Measurements from ENCODE around the gene OSBPL6.

The OSBPL6 gene

DNA sequence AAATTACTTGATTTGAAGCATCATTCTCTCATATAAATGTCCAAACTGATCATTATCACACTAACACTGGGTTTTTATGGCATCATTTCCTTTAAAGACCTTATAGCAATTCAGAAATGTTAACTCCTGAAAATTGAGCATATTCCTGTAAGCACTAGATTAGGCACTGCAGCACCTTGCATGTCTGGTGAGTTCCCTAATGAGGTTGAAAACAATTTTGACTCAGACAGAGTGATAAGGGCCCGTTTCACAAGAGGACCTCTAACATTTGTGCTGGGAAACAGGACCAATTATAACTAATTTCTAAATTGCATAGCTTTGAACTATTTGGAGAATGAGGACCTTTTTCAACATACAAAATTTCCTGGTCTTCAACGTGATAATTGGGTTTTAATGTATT, 69.9 kb downstream of the OSBPL6 start:
- DNase-seq = peak; percentile 15 to 20
- TF ChIP-seq POLR2A (IDR thresholded peaks at IDR 0.05; ENCODE audit: low read length) = no peak
- TF ChIP-seq GATA1 (IDR thresholded peaks at IDR 0.05; ENCODE audit: low read depth, low read length) = no peak

DNA sequence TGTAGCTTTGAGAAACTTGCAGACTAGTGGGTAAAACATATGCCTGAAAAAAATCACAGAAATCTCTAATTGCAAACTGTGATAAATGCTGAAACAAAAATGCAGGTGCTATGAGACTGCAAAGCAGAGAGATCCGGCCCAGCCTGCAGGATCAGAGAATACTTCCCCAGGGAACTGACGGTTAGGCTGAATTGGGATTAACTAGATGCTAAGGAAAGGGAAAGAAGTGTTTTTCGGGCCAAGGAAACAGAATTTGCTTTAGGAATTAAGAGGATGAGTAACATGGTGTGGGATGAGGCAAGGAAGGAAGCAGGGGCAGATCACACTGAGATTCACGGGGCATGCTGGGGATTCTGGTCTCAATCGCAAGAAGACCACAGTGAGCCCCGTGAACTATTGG, 71.5 kb downstream of the OSBPL6 start:
- no peak for DNase-seq
- TF ChIP-seq GATA1 (IDR thresholded peaks at IDR 0.05; ENCODE audit: low read depth, low read length) (no peak), POLR2A (IDR thresholded peaks at IDR 0.05; ENCODE audit: low read length) (no peak)

DNA sequence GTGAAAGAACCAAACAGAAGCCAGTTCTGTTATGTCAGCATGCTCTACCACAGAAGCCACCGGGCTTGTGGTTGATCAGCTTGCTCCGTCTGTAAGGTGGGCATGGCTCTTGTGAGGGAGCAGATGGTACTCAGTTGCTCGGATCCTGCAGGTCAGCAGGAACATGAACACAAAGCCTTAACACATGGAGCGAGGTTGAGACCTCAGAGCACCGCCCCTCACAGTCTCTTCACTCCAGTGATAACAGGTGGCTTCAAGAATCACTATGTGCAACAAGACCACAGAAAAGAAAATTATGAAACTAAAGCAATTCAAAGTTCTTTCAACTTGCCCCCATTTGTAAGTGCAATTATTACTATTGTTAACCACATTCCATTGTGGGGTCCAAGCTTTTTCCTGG, 72.1 kb downstream of the OSBPL6 start:
- DNase-seq = no peak
- TF ChIP-seq POLR2A (IDR thresholded peaks at IDR 0.05; ENCODE audit: low read length) (no peak), GATA1 (IDR thresholded peaks at IDR 0.05; ENCODE audit: low read depth, low read length) (no peak)

DNA sequence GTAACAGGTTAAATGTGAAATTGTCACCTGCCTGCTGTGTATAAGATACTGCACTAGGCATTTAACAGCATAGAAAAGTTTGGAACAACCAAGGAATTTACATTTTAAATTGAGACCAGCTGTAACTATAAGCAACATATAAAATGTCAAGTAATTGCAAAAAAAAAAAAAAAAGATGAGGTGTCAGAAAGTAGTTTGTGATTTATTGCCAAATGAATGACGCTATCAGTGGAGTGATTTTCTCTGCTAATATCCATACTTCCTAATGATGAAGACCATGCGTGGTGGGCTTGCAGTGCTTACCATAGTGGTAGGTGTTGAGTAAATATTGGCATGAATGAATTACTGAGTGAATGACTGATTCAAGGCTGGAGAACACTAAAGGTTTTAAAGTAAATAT, 73.3 kb downstream of the OSBPL6 start:
- DNase-seq = no peak
- TF ChIP-seq POLR2A (IDR thresholded peaks at IDR 0.05; ENCODE audit: low read length) (no peak), GATA1 (IDR thresholded peaks at IDR 0.05; ENCODE audit: low read depth, low read length) (no peak)

DNA sequence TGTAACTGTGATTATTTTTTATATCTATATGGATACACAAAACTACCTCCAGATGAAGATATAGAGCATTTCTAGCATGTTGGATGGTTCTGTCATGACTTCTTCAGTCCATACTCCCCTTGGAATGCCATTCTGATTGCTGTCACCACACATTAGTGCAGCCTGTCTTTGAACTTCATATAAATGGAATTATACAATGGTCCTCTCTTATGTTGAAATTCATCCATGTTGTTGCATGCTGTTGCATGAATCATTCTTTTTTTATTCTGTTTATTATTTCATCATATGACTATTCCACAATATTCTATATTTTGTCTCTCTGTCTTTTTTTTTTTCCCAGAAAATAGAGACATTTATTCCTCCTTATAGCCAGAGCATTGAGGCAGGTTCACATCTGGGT, 74.1 kb downstream of the OSBPL6 start:
- TF ChIP-seq GATA1 (IDR thresholded peaks at IDR 0.05; ENCODE audit: low read depth, low read length) = no peak
- TF ChIP-seq POLR2A (IDR thresholded peaks at IDR 0.05; ENCODE audit: low read length) = no peak
- DNase-seq = no peak

DNA sequence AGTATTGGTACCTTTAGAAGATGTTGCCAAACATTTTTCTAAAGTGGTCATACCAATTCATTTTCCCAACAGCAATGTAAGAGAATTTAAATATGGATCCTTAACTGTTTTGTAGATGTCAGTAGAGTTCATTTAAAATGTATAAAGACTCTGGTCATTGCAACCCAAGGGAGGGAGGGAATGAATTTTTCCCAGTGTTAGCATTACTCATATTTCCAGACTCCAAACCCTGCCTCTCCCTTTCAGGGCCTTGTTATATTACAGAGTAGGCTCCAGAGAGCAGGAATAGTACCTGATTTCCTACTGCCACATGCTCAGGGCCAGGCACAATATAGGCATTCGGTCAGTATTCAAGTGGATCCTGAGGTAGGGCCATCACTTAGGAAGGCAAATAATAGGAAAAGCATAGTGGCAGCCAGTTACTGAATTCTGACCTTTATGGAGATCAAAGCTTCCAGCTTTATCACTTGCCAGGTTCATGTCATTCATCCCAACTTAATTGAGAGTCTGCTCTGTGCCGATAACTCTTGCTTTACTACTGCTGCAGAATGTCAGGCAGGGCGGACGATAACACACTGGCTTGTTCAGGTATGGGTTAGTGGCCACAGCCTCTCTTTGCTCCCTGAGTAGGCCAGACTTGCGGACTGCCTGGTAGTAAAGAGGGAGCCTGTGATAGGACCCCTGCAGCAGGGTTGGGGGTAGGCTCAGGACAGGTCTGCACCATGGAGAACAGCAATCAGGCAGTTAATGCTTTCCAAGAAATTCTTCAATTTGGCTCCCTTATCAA, 75.3 kb downstream of the OSBPL6 start:
- no peak for TF ChIP-seq GATA1 (IDR thresholded peaks at IDR 0.05; ENCODE audit: low read depth, low read length)
- TF ChIP-seq POLR2A (IDR thresholded peaks at IDR 0.05; ENCODE audit: low read length) = no peak
- peak; percentile 9 to 14 for DNase-seq

DNA sequence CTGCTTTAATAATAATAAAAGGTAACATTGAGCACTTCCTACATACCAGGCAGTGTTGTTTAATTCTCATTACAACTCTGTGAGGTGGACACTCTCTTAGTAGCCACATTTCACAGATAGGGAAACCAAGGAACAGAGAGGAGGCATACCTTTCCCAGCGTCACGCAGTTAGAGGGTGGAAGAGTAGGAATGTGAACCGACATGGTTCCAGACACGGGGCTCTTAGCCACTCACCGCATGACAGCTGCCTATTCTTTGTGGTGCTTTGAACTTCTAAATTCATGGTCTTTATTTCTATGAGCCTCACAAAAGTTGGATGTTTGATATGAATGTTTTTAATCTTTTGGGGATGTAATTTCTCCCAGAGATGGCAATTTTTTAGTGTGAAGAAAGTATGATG, 76.0 kb downstream of the OSBPL6 start:
- DNase-seq = no peak
- no peak for TF ChIP-seq POLR2A (IDR thresholded peaks at IDR 0.05; ENCODE audit: low read length)
- no peak for TF ChIP-seq GATA1 (IDR thresholded peaks at IDR 0.05; ENCODE audit: low read depth, low read length)

DNA sequence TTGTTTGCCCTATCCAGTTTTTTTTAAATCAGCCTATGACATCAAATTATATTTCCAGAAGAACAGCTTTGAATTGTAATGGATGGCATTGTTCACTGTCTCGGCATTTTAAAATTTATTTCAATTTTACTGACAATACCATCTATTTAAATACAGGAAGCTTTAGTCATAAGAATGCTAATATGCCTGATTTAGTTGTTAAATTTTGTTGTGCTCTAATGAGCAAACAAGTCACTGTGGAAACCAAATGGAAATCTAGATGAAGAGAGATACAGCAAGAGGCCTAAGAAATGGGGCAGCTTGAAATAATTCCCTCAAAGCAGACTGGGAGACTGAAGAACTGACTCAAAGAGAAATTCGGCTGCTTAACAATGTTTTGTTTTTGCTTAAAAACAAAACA, 76.8 kb downstream of the OSBPL6 start:
- no peak for TF ChIP-seq POLR2A (IDR thresholded peaks at IDR 0.05; ENCODE audit: low read length)
- TF ChIP-seq GATA1 (IDR thresholded peaks at IDR 0.05; ENCODE audit: low read depth, low read length) = no peak
- DNase-seq = no peak

DNA sequence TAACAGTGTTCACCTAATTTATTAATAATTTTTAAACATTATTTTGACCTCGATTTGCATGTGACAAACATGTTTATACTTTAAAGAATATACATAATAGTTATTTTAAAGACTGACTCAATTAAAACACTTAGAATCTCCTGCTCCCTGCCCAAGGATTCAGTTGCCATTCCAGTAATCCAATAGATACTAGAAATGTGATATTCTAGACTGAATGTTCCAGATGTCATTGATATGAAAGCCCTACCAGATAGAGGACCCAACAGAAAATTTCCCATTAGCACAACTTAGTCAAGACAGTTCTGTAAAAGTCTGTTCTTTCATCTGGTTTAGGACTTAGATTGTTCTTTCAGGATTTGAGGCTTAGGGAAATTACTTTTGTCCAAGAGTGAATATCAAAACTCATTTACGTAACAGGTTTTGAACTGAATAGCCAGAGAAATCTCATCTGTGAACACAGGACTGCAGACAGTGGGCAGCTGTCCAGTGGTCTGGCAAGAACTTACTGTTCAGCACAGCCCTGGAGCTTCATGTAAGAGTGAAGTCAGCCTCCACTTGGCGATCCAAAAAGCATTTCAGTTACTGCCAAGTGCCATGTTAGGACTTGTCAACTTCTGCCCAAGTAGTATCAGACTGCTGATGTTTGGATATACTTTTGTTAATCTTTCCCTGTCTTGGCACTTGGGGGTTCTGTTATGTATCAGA, 77.5 kb downstream of the OSBPL6 start:
- peak; percentile 17 to 25 for DNase-seq
- no peak for TF ChIP-seq GATA1 (IDR thresholded peaks at IDR 0.05; ENCODE audit: low read depth, low read length)
- no peak for TF ChIP-seq POLR2A (IDR thresholded peaks at IDR 0.05; ENCODE audit: low read length)

DNA sequence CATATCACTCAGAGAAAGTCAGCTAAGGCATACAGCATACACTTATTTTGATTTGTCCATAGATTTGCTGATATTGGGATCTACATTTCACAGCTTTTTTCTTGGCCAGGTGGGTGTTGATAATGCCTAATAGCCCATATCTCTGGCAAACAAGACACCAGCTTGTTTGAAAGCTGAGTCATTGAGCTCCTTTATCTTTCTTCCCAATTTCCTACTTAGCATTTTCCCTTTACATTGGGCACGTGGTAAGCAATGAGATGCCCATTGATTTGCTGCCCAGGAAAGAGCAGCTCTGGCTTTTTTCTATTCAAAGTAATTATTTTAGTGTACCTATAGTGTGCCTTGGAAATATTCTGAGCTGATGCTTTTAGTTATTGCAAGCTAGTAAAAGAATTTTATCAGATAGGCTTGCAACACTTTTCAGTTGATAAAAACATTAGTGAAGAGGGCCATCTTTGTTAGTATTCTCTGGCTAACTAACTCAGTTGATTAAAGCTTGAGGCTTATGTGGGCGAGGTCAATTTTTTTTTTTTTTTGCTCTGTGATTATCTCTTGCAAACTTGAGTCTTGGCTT, 79.6 kb downstream of the OSBPL6 start:
- no peak for TF ChIP-seq POLR2A (IDR thresholded peaks at IDR 0.05; ENCODE audit: low read length)
- TF ChIP-seq GATA1 (IDR thresholded peaks at IDR 0.05; ENCODE audit: low read depth, low read length) = peak; percentile 85
- DNase-seq = peak; percentile 85 to 95

DNA sequence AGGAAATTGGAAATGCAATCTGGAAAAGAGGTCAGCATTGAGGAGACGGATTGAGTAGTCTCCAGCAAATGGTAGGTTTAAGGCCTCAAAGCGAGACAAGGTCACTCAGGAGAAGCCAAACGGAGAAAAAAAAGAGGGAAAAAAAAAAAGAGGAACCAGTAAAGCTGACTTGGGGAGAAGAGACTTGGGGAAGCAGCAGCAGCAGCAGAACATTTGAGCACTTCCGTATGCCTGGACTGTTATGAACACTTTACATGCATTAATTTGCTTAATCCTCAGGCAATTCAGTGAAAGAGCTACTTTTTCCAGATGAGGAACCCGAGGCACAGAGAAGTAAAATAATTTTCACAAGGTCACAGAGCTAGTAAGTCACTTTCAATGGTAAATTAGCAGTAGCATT, 81.3 kb downstream of the OSBPL6 start:
- no peak for TF ChIP-seq POLR2A (IDR thresholded peaks at IDR 0.05; ENCODE audit: low read length)
- peak; percentile 8 to 17 for DNase-seq

DNA sequence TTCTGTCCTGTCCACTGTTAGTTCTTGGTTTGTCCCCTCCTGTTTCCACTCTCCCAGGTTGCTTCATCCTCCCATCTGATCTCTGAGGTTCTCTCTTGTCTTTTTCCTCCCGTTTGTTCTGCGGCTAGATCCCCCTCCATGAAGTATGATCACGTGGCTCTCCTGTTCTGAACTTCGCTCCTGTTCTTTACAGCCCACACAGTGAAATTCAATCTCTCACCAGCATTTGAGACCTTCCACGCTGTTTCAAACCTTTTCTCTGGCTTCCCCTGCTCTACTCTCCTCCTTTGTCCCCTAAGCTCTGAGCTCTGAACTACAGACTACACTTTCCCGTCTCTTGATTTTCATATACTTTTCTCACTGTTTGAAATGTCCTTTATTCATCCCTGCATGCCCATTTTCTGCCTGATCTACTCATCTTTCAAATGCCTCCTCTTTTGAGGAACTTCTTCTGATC, 83.5 kb downstream of the OSBPL6 start:
- TF ChIP-seq POLR2A (IDR thresholded peaks at IDR 0.05; ENCODE audit: low read length) (no peak), GATA1 (IDR thresholded peaks at IDR 0.05; ENCODE audit: low read depth, low read length) (no peak)
- DNase-seq = no peak

DNA sequence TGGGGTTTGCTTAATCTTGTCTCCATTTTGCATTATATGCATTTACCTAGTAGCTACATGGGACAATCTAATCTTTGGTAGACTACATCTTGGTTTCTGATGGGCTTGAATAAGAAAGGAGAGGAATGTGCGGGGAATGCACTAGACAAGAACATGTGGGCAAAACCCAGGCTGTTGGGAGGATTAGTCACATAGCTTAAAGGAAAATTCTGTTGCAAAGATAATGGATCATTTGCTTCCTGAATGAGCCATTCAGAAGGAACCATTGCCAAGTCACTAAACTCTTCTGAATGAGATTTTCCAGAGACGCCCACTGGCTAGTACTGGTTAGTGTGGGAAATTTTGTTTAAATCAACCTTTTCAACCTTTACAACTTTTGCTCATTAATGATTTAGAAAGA, 84.8 kb downstream of the OSBPL6 start:
- no peak for DNase-seq
- no peak for TF ChIP-seq GATA1 (IDR thresholded peaks at IDR 0.05; ENCODE audit: low read depth, low read length)

DNA sequence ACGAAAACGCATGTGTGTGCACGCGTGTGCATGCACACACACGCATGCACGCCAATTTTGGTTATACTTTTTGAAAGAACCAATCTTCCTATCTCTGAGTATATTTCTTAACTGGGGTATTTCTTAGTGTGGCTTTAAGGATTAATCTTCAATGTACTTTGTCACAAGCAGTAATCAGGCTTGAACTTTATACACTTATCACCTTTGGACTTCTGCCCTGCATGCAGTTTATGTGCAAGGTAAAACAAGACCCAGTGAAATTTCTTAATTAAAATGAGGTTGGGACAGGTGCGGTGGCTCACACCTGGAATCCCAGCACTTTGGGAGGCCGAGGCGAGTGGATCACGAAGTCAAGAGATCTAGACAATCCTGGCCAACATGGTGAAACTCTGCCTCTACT, 85.3 kb downstream of the OSBPL6 start:
- DNase-seq = no peak
- TF ChIP-seq GATA1 (IDR thresholded peaks at IDR 0.05; ENCODE audit: low read depth, low read length) (no peak), POLR2A (IDR thresholded peaks at IDR 0.05; ENCODE audit: low read length) (no peak)
